Neutrophil (primary cell): Measurements from ENCODE around the gene DHRS7C.

Experiments used
- H3K27ac ChIP-seq: fragments of 200-600 bp; sonication (generic); 2 replicates; pipeline ENCODE4 v1.5.1; 2016; ENCODE audit warnings: mild to moderate bottlenecking, moderate library complexity
- H3K27me3 ChIP-seq: fragments of 200-600 bp; sonication (generic); 2 replicates; pipeline ENCODE4 v1.6.0; 2016; ENCODE audit warnings: mild to moderate bottlenecking
- H3K36me3 ChIP-seq: fragments of 200-600 bp; sonication (generic); 2 replicates; pipeline ENCODE4 v1.5.1; 2017
- H3K4me1 ChIP-seq, 2 experiments: fragments of 200-600 bp in 1 of 2; sonication (generic) in 1 of 2; 1 replicate in 1 of 2; 2 replicates in 1 of 2; pipeline versions ENCODE4 v1.5.1 to v1.6.1; 2013 to 2016; ENCODE audit warnings: low read depth in 1 of 2, low read length in 1 of 2, mild to moderate bottlenecking in 1 of 2, moderate library complexity in 1 of 2; ENCODE audit not compliant: control insufficient read depth in 1 of 2, insufficient read depth in 1 of 2
- H3K4me3 ChIP-seq, 2 experiments: fragments of 200-600 bp in 1 of 2; sonication (generic) in 1 of 2; 1 replicate in 1 of 2; 2 replicates in 1 of 2; pipeline ENCODE4 v1.5.1; 2013 to 2016; ENCODE audit warnings: low read depth in 1 of 2, low read length in 1 of 2, mild to moderate bottlenecking in 1 of 2, moderate library complexity in 1 of 2
- H3K9me3 ChIP-seq: fragments of 200-600 bp; sonication (generic); 2 replicates; pipeline ENCODE4 v1.5.1; 2016
- CTCF ChIP-seq: fragments of 200-600 bp; sonication (generic); IDR thresholded peaks from 2 replicates; pipeline ENCODE4 v1.5.1; 2016; ENCODE audit warnings: antibody characterized with exemption

Gene DHRS7C, protein sequence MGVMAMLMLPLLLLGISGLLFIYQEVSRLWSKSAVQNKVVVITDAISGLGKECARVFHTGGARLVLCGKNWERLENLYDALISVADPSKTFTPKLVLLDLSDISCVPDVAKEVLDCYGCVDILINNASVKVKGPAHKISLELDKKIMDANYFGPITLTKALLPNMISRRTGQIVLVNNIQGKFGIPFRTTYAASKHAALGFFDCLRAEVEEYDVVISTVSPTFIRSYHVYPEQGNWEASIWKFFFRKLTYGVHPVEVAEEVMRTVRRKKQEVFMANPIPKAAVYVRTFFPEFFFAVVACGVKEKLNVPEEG

GRCh38 chr17:9790889-9791876 is at the start of gene DHRS7C:
Gene DHRS7C (minus strand): TSS chr17:9791592. CDS start chr17:9791284, 308 bp downstream.
- H3K27ac ChIP-seq, result no peak within 1 kb of the TSS
- no peaks in the 10 kb centered on the region for H3K9me3 ChIP-seq
- H3K4me3 ChIP-seq, result no peak within 1 kb of the TSS
- TF ChIP-seq CTCF, result no peak
- no peaks in the 10 kb centered on the region for H3K36me3 ChIP-seq
- H3K4me1 ChIP-seq, result no peaks in the 10 kb centered on the region
- peaks cover 10% of the 10 kb centered on the region for H3K27me3 ChIP-seq

GRCh38 chr17:9839433-9839832 is 48.0 kb upstream of the DHRS7C start:
- no peaks in the 10 kb centered on the region for H3K4me1 ChIP-seq
- no peak for TF ChIP-seq CTCF
- no peak overlapping the region for H3K27ac ChIP-seq
- no peaks in the 10 kb centered on the region for H3K36me3 ChIP-seq
- peaks cover 39% of the 10 kb centered on the region for H3K27me3 ChIP-seq
- H3K9me3 ChIP-seq, result no peaks in the 10 kb centered on the region
- no peak overlapping the region for H3K4me3 ChIP-seq

DNA sequence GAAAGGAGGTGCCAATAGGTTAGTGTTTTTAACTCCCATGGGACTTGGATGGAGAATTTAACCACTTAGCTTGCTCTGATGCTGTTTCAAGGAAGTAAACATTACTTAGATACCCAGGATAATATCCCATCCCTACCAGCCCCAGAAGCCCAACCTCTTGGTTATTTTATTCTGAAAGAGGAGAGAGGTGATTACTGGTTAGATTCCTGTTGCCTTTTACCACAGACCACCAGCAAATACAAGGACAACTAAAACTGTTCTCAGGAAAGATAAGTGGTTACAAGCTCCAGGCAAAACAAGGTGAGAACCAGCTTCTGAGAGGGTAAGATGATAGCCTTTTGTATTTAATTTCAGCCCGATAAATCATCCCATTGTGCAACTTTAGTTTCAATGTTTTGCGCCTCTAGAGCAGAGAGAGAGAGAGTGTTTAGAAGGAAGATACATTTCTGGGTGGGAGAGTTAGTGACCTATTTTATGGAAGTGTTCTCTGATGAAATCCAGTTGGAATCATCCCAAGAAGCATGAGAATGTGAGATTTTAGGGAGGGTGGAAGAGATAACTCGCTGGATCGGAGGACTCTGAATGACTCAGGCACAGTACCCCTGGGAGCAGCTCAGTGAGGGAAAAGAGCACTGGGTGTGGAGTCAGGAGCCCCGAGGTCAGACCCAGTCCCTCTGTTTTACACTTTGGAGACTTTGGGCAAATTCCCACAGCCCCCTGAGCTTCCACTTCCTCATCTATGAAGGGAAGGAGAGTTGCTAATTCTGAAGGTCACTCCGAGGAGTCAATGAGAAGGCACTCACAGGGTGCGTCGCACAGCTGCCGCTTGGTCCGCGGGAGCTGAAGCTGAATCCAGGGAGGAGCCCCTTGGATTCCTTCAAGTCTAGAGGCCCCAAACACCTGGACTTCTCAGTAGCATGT is 46.4 kb upstream of the DHRS7C start:
- Histone ChIP-seq H3K4me3 (no peak overlapping the region), H3K27ac (no peak overlapping the region), H3K27me3 (peaks cover 28% of the 10 kb centered on the region), H3K9me3 (no peaks in the 10 kb centered on the region), H3K4me1 (no peaks in the 10 kb centered on the region), H3K36me3 (no peaks in the 10 kb centered on the region)
- no peak for TF ChIP-seq CTCF

GRCh38 chr17:9833922-9834321 is 42.5 kb upstream of the DHRS7C start:
- no peak for TF ChIP-seq CTCF
- Histone ChIP-seq H3K27ac (no peak overlapping the region), H3K4me1 (no peaks in the 10 kb centered on the region), H3K9me3 (no peaks in the 10 kb centered on the region), H3K36me3 (no peaks in the 10 kb centered on the region), H3K4me3 (no peak overlapping the region), H3K27me3 (peaks cover 31% of the 10 kb centered on the region)

DNA sequence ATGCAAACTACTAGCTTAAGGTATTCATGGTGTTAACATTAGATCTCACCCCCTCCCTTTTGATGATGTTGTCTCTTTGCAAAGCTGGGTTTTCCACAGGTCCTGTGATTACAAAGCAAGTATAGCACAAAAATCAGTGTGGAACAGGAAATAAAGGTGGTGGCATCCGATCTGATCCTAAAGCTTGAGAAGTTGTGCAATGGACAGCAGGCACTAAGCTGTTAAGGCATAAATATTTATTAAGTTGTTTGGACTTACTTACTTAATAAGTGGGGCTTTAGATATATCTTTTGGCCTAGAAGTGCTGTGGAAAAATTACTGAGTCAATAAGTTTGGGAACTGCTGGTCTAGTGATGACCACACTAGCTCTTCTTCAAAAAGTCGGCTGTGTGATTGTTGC is 39.3 kb upstream of the DHRS7C start:
- Histone ChIP-seq H3K27me3 (peaks cover 31% of the 10 kb centered on the region), H3K4me1 (no peaks in the 10 kb centered on the region), H3K27ac (no peak overlapping the region), H3K9me3 (no peaks in the 10 kb centered on the region), H3K36me3 (no peaks in the 10 kb centered on the region), H3K4me3 (no peak overlapping the region)
- TF ChIP-seq CTCF, result no peak
